H4 (cell line): ENCODE results near the gene SOHLH2. TPM values are rescaled to one million over a fixed set of nuclear protein-coding genes. Genes with fewer than 3 reads are reported as not detected.

ENCODE experiments used
- DNase-seq: peaks from one replicate; pipeline ENCODE4 v3.0.0-alpha.2; 2015; ENCODE audit warnings: low spot score
- total RNA-seq: library from RNA; depleted of rRNA; stranded (reverse); fragments of >200 nt; shearing (Covaris generic); gene quantifications from 2 replicates; pipeline ENCODE4 v1.2.3, GENCODE V29; 2014; rRNA removed

The SOHLH2 gene
- 0.33 TPM in 1 of 2 replicates, not detected in the other for total RNA-seq

- DNase-seq, result no peak
These were observed at the start of gene SOHLH2 for GRCh38 chr13:36214163-36214921. Gene SOHLH2 (minus strand): TSS chr13:36214556. CDS start chr13:36214526, 30 bp downstream.

- no peak for DNase-seq
These were observed 47.6 kb upstream of the SOHLH2 start for GRCh38 chr13:36261976-36262375.

GRCh38 chr13:36261011-36261410, 46.7 kb upstream of the SOHLH2 start:
- no peak for DNase-seq

GRCh38 chr13:36259361-36260137, 45.2 kb upstream of the SOHLH2 start:
- no peak for DNase-seq

- no peak for DNase-seq
These were observed 44.5 kb upstream of the SOHLH2 start for GRCh38 chr13:36258831-36259230.

GRCh38 chr13:36251526-36251925, 37.2 kb upstream of the SOHLH2 start:
- no peak for DNase-seq

GRCh38 chr13:36251017-36251416, 36.7 kb upstream of the SOHLH2 start:
- no peak for DNase-seq

- no peak for DNase-seq
These were observed 34.3 kb upstream of the SOHLH2 start for GRCh38 chr13:36248700-36249099.

- DNase-seq, result no peak
These were observed 30.6 kb upstream of the SOHLH2 start for GRCh38 chr13:36244990-36245389.

GRCh38 chr13:36244073-36244472, 29.7 kb upstream of the SOHLH2 start:
- DNase-seq, result no peak

GRCh38 chr13:36242761-36243160, 28.4 kb upstream of the SOHLH2 start:
- DNase-seq, result no peak

- no peak for DNase-seq
These were observed 16.9 kb upstream of the SOHLH2 start for GRCh38 chr13:36231236-36231635.

- no peak for DNase-seq
These were observed 10.4 kb upstream of the SOHLH2 start for GRCh38 chr13:36224730-36225129.

- no peak for DNase-seq
These were observed 5.5 kb upstream of the SOHLH2 start for GRCh38 chr13:36219883-36220282.

GRCh38 chr13:36217456-36217855, 3.1 kb upstream of the SOHLH2 start:
- no peak for DNase-seq

- no peak for DNase-seq
These were observed 1.6 kb downstream of the SOHLH2 start for GRCh38 chr13:36212789-36213188.

- no peak for DNase-seq
These were observed 2.8 kb downstream of the SOHLH2 start for GRCh38 chr13:36211567-36211966.

GRCh38 chr13:36210738-36211137, 3.6 kb downstream of the SOHLH2 start:
- no peak for DNase-seq

- DNase-seq, result no peak
These were observed 6.7 kb downstream of the SOHLH2 start for GRCh38 chr13:36207672-36208071.

- peak; percentile 40 for DNase-seq
These were observed 21.1 kb downstream of the SOHLH2 start for GRCh38 chr13:36193151-36193855.

GRCh38 chr13:36192166-36192565, 22.2 kb downstream of the SOHLH2 start:
- peak; percentile 5 for DNase-seq

- peak; percentile 6 for DNase-seq
These were observed 23.6 kb downstream of the SOHLH2 start for GRCh38 chr13:36190771-36191170.
